NCI-H748 treated with DMSO at 0.1 percent for 48 hours (cell line): Measurements from ENCODE around the gene GPR18.

Experiments used
- DNase-seq: peaks from one replicate; lab custom pipeline; 2025; lab: John Stamatoyannopoulos, UW

The GPR18 gene

DNA sequence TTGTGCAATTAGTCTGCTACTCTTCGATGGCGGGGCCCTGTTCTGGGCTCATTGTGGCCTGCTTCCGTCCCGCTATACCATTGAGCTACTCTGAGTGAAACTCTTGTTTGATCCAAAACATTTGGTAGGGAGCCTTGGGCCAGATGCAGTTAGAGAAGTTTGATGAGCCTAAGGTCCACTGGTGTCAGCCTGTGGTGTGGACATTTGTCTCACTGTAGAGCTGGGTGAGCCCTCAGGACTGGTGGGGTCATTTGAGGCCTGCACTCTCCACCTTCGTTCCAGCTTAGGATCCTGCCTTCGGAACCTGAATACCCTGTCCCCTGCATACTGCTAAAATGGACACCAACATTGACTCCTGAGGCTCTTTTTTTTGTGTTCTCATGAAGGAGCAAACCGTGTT lies 50.7 kb downstream of the GPR18 start:
- no peak for DNase-seq

DNA sequence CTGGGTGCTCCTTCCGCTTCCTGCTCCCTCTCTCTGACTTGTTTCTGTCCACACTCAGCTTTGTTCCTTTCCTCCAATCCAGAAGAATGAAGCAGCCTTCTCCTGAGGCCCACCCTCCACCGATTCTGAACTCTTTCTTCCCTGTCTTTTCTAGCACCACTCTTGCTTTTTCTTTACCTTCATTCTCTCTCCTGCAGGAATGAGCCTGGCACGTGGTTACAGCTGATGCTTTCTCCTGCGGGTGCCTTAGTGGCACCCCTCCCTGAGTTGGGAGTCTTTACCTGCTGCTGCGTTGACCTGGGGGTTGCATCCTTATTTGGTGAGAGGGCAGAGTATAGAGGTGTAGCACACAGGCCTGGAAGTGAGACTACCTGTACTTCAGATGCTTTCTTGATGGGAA lies 51.3 kb downstream of the GPR18 start:
- no peak for DNase-seq

DNA sequence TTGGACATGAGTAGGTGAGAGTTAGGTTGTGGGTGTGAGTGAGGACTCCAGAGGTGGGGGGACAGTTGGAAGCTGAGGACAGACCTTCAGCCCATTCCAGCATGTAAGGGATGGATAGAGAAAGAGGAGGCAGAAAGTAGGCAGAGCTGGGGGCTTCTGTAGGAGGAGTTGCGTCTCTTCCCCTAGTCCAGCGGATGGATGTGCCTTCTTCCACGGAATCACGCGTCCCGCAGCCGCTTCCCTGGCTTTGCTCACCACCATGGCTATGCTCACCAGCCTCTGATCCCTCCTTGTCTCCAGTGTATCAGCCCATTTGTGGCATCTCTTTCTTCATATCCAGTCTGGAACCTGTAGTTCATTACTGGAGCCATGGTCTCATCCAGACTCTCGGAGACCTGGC lies 52.0 kb downstream of the GPR18 start:
- DNase-seq = no peak

DNA sequence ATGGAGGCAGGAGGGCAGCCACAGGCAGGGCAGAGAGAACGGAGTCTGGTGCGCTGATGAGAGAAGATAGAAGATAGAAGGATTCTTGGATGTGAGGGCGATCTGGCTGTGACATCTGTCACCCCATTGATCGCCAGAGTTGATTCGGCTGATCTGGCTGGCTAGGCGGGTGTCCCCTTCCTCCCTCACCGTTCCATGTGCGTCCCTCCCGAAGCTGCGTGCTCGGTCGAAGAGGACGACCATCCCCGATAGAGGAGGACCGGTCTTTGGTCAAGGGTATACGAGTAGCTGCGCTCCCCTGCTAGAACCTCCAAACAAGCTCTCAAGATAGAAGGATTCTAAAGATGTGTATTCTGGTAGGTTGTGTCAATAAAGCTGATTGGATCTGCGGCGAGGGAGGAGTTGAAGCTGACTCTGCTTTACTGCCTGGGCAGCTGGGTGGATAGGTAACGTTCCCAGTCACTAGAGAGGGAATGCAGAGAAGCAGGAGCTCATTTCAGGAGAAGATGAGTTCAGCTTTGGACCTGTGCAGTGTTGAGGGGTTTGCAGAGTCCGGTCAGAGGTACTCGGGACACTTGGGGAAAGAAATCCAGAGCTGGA lies 52.5 kb downstream of the GPR18 start:
- DNase-seq = no peak
